ENCODE results near the gene RRP8. TPM values are rescaled to one million over a fixed set of nuclear protein-coding genes. Genes with fewer than 3 reads are reported as not detected.

The RRP8 gene
- total RNA-seq, 1 experiment from 2014 or later = 35.5 TPM

DNA sequence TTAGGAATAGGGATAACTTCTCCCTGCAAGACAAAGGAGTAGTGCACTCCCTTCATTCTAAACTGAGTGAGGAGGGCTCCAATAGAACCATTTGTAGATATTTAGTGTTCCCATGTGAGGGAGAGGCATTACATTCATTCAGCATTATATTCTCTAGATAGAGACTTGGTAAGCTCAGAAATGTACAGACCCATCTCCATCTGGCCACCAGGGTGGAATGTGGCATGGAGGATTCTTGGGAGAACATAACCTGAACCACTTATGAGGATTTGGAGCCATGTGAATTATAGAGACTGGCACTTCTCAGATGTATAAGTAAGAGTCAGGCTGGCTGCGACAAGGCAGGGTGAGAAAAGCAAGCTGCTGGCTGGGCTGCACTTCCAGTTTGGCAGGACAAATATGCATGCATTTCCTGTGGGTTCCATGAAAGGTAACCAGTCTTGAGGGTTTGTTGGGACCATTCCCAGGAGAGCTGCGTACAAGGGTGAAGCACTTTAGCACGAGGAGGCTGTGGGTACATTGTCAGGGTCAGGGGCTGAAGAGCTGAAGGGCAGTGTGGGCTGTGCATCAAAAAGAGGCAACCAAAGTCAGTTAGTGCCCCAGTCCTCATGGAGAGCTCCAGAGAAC is 9.2 kb downstream of the RRP8 start:
- in situ Hi-C loops (cut with HindIII; ENCODE audit: low pct_unique_long_range_greater_than_20kb, low sequenced_read_pairs) = no loop called here
- DNase-seq (ENCODE audit: low read depth, low spot score) = peak; percentile 13

DNA sequence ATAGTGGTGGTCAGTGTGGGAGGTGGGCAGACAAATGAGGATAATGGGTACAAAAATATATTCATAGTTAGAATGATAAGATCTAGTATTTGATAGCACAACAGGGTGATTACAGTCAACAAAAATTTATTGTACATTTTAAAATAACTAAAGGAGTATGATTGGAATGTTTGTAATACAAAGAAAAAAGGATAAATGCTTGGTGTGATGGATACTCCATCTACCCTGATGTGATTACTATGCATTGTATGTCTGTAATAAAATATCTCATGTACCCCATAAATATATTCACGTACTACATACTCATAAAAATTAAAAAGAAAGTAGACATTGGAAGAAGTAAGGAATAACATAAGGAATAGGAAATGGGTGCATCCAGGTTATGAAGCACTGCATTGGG is 15.4 kb downstream of the RRP8 start:
- in situ Hi-C loops (cut with HindIII; ENCODE audit: low pct_unique_long_range_greater_than_20kb, low sequenced_read_pairs) = no loop called here
- DNase-seq (ENCODE audit: low read depth, low spot score) = no peak

DNA sequence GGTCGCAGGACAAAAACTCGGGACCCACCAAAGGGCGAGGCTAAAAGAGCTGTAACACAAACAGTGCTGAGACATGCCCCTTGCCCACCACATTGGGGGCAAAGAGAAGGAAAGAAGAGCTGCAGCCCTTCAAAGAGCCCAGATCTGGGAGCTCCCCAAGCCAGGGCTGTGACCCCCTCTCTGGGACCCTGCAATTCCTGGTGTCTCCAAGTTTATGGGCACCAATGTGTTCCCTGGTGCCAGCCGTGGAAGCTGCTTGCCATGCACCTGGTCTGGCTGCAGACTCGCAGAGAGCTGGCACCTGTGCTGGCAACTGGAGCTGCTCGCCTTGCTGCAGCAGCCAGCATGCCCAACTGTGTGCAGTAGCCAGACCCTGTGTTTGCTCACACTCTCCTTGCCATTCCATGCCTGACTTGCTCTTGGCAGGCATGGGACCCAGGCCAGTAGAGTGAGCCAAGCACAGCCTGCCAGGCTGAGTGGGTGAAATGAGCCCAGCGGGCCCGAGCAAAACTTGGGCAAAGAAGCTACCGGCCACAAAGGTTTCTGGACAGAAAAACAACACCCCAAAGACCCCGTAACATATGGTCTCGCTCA is 16.0 kb downstream of the RRP8 start:
- DNase-seq (ENCODE audit: low read depth, low spot score) = no peak
- in situ Hi-C loops (cut with HindIII; ENCODE audit: low pct_unique_long_range_greater_than_20kb, low sequenced_read_pairs) = no loop called here

DNA sequence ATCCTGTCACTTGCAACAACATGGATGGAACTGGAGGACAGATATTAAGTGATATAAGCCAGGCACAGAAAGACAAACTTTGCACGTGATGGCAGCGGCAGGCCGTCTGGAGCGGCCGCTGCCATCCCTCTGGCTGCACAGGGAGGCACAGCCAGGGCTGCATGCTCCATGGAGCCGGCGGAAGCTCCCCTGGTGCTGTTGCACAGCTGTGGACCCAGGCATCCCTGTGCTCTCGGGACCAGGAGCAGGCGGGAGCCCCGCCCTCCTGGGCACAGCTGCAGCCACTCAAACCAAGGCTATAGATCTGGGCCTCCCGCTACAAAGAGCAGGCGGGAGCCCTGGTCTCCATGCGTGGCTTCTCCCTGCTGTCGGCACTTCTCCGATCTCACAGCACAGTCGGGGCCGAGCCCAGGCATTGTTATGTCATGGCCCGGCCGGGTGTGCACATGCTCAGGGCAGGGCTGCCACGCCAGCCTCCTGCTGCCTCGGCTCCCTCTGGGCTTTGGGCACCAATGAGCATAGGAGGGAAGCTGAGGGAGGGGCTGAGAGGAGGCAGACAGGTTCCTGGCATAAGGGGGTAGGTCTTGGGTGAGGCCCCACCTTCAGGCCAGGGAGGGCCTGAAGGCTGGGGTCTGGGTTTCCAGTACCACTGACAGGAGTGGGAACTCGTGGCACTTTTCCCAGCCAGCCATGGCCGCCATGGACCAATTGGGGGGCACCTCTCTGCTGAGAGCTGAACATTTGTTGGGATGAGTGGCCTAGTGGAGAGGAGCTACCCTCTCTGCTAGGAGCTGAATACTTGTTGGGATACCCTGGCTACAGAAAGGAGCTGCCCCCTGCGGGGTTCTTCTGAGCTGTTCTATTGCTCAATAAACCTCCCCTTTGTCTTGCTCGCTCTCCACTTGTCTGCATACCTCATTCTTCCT is 16.7 kb downstream of the RRP8 start:
- in situ Hi-C loops (cut with HindIII; ENCODE audit: low pct_unique_long_range_greater_than_20kb, low sequenced_read_pairs) = no loop called here
- DNase-seq (ENCODE audit: low read depth, low spot score) = no peak

DNA sequence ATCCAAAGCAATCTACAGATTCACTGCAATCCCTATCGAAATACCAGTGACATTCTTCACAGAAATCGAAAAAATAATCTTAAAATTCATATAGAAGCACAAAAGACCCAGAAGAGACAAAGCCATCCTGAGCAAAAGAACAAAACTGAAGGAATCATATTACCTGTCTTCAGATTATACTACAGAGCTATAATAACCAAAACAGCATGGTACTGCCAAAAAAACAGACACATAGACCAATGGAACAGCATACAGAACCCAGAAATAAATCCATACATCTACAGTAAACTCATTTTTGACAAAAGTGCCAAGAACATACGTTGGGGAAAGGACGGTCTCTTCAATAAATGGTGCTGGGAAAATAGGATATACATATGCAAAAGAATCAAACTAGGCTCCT is 18.9 kb downstream of the RRP8 start:
- DNase-seq (ENCODE audit: low read depth, low spot score) = no peak
- in situ Hi-C loops (cut with HindIII; ENCODE audit: low pct_unique_long_range_greater_than_20kb, low sequenced_read_pairs) = no loop called here

DNA sequence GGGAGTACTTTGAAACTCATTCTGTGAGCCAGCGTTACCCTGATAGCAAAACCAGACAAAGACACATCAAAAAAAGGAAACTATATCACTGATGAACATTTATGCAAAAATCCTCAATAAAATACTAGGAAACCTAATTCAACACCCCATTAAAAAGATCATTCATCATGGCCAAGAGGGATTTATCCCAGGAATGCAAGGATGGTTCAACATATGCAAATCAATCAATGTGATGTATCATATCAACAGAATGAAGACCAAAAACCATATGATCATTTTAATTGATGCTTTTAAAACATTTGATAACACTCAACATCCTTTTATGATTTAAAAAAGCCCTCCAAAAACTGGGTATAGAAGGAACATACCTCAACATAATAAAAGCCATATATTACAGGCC is 19.8 kb downstream of the RRP8 start:
- in situ Hi-C loops (cut with HindIII; ENCODE audit: low pct_unique_long_range_greater_than_20kb, low sequenced_read_pairs) = no loop called here
- no peak for DNase-seq (ENCODE audit: low read depth, low spot score)

DNA sequence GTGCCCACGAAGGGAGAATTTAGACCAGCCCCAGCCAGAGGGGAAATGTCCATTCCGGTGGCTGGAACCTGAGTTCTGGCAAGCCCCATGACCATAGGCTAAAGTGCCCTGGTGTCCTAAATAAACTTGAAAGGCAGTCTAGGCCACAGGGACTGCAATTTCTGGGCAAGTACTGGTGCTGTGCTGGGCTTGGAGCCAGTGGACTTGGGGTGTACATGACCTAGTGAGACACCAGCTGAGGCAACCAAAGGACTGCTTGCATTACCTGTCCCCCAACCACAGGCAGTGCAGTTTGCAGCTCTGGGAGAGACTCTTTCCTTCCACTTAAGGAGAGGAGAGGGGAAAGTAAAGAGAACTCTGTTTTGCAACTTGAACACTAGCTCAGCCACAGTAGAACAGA is 23.7 kb downstream of the RRP8 start:
- DNase-seq (ENCODE audit: low read depth, low spot score) = no peak
- in situ Hi-C loops (cut with HindIII; ENCODE audit: low pct_unique_long_range_greater_than_20kb, low sequenced_read_pairs) = no loop called here

DNA sequence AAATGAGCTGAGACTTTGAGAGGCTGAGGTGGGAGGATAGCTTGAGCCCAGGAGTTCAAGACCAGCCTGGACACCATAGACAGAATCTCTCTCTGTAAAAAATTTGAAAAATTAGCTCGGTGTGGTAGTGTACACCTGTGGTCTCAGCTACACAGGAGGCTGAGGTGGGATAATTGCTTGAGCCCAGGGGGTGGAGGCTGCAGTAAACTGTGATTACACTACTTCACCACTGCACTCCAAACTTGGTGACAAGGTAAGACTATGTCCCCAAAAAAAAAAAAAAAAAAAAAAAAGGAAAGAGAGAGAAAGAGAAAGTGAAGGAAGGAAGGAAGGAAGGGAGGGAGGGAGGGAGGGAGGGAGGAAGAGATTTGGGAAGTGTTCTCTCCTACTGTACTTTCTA is 25.3 kb downstream of the RRP8 start:
- in situ Hi-C loops (cut with HindIII; ENCODE audit: low pct_unique_long_range_greater_than_20kb, low sequenced_read_pairs) = no loop called here
- DNase-seq (ENCODE audit: low read depth, low spot score) = no peak

DNA sequence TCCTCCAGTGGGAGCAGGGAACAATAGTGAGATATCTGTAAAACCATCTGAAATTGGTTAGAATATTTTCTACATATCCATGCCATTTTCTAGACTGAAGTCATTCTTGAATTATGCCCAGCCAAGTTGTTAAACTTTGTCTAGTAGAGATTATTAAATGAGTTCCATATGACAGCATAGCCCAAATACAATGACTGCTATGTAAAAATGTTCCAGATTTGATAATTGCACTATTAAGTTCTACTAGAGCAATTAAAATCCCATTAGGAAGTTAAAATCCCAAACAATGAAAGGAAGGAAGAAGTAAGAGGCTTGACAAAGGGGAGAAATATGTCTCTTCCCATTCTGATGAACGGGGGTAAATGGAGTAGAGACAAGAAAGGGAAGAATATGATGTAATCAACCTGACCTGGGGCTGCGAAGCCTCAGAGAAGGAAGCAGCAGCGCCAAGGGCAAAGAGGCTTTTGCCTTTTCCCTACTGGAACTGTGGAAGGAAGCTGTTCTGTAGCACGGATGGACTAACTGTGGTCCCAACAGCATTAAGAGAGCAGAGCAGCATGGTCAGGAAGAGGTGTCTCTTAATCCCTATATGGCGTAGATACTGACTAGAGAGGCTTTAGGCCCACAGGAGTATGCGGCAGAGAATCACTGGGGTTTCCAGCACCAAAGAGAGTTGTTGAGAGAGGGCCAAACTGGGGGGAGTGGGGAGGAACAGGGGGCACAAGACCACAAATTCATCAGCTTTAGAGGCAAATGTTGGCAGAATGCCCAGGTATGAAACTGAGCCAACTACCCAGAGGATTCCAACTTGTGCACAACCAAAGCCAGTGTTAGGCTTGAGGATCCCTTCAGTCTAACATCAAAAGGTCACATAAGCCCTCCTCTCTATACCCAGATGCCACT is 26.7 kb downstream of the RRP8 start:
- in situ Hi-C loops (cut with HindIII; ENCODE audit: low pct_unique_long_range_greater_than_20kb, low sequenced_read_pairs) = no loop called here
- DNase-seq (ENCODE audit: low read depth, low spot score) = peak; percentile 88

DNA sequence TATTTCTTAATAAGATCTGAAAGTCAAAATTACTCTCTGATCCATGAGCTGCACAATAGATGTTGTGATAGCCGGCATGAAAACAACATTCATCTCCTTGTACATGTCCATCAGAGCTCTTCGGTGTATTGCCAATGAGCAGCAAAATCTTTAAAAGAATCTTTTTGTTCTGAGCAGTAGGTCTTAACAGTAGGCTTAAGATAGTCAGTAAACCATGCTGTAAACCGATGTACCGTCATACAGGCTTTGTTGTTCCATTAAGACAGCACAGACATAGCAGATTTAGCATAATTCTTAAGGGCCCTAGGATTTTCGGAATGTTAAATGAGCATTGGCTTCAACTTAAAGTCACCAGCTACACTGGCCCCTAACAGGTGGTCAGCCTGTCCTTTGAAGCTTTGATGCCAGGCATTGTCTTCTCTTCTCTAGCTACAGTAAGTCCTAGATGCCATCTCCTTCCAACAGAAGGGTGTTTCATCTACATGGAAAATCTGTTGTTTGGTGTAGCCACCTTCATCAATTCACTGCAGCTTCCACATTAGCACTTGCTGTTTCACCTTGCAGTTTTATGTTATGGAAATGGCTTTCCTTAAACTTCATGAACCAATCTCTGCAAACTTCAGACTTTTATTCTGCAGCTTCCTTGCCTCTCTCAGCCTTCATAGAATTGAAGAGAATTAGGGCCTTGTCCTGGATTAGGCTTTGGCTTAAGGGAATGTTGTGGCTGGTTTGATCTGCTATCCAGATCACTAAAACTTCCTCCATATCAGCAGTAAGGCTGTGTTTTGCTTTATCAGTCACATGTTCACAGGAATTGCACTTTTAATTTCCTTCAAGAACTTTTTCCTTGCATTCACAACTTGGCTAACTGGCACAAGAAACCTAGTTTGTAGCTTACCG is 28.4 kb downstream of the RRP8 start:
- DNase-seq (ENCODE audit: low read depth, low spot score) = peak; percentile 82
- in situ Hi-C loops (cut with HindIII; ENCODE audit: low pct_unique_long_range_greater_than_20kb, low sequenced_read_pairs) = no loop called here

DNA sequence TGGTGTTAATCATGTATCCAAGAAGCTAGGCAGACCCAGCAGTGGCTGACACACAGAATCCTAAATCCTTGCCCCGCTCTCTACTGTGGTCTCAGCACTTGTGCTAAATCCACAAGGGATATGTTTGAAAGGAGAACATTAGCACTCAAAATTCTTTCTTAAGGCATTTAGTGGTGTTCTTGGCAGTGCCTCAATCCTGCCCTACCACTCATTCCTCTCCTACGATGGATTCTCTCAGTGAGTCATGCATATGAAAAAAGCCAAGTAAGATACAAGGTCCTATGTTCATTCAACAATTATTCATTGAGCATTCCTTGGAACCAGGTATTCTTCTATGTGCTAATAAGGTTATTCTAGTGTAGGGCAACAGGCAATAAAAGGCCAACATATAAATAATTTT is 31.2 kb downstream of the RRP8 start:
- no peak for DNase-seq (ENCODE audit: low read depth, low spot score)
- in situ Hi-C loops (cut with HindIII; ENCODE audit: low pct_unique_long_range_greater_than_20kb, low sequenced_read_pairs) = no loop called here

DNA sequence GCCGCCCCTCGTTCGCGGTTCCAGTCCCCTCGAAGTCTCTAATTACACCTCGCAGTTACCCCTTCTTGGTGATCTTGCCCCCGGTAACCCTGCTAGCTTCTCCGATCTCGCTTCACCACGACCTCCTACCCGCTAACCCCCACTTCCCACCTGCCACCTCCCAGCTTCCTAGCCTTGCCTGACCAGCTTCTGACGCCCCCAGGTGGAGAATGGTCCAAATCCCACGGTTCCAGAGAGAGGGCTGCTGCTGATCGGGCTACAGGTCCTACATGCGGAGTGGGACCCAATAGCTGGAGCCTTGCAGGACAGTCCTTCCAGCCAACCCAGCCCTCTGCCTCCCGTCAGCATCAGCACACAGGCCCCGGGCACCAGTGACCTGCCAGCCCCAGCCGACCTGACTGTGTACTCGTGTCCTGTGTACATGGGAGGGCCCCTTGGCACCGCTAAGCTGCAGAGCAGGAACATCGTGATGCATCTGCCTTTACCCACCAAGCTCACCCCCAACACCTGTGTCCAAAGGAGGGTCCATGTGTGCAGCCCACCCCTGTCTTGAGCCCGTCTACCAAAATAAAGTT is 31.9 kb downstream of the RRP8 start:
- in situ Hi-C loops (cut with HindIII; ENCODE audit: low pct_unique_long_range_greater_than_20kb, low sequenced_read_pairs) = no loop called here
- DNase-seq (ENCODE audit: low read depth, low spot score) = no peak

DNA sequence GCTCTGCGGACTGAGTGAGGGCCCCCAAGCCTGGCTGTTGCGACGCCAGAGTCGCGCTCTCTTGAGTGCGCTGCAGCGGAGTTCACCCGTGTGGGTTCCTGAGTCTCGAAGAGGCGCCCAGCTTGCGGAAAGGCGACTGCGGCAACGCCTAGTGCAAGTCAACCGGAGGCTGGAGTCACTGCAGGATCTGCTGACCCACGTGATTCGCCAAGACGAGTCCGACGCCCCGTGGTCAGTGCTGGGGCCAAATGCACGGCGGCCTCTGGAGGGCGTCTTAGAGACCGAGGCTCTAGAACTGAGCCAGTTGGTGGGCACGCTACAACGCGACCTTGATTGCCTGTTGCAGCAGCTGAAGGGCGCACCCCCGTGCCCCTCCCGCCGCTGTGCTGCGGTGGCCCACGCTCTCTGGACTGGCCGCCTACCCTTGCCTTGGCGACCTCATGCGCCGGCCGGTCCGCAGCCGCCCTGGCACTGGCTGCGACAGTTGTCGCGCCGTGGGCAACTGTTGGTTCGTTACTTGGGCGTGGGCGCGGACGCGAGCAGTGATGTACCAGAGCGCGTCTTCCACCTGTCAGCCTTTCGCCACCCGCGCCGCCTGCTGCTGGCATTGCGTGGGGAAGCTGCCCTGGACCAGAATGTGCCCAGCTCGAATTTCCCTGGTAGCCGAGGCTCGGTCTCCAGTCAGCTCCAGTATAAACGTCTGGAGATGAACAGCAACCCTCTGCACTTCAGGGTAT is 32.6 kb downstream of the RRP8 start:
- in situ Hi-C loops (cut with HindIII; ENCODE audit: low pct_unique_long_range_greater_than_20kb, low sequenced_read_pairs) = no loop called here

DNA sequence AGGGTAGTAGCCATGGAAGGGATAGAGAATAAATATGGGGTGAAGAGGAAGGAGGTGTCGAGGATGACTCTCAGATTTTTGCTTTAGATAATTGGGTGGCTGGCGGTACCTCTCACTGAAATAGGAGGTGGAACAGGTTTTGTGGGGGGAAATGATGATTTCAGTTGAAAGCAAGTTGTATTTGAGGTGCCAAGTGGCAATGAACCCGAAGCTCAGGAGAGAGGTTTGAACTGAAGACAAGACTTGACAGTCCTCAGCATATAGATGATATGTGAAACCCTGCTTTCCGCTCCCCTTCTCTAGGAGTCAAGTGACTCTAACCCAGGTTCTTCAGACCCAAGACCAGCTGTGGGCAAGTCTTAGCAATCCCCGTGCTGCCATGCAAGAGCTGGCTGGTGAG is 33.7 kb downstream of the RRP8 start:
- in situ Hi-C loops (cut with HindIII; ENCODE audit: low pct_unique_long_range_greater_than_20kb, low sequenced_read_pairs) = no loop called here
- DNase-seq (ENCODE audit: low read depth, low spot score) = no peak

More for the DNA sequence above, 32.6 kb downstream of the RRP8 start:
- DNase-seq (ENCODE audit: low read depth, low spot score) = no peak

DNA sequence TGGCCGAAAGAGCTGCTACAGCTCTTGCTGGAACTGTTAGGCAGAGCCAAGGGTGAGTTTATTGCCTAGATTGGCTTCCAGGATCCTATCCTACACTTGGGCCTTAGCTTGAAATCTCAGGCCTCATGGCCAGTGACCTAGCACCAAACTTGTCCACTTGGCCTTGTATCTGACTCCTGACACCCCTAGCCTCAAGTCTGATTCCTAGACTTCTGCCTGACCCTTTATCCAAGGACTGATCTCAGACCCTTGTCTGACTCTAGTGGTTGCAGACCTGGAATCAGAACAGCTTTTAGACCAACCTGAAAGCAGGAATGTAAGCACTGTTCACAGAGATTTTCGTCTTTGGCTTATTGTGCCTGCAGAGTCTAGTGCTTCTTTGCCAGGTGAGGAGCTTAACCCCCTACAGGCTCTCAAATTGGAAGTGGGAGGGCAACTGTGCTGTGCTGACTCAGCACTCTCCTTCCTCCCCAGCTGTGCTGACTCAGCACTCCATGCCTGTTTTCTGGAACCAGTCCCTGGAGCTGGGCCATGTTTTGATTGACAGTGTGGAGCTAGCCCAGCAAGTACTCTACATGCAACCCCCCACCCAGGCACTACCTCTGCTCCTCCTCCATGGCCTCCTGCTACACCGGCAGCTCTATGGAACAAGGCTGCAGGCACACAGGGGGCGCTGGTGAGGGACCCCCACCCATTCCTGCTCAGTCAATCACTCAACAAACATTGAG is 35.1 kb downstream of the RRP8 start:
- in situ Hi-C loops (cut with HindIII; ENCODE audit: low pct_unique_long_range_greater_than_20kb, low sequenced_read_pairs) = no loop called here
- peak; percentile 16 for DNase-seq (ENCODE audit: low read depth, low spot score)

All from SK-MEL-5 (cell line).